Measurements from ENCODE around the gene INTS6.

The INTS6 gene

GRCh38 chr13:51328488-51328887, 124.3 kb downstream of the INTS6 start:
- no peak overlapping the region for H3K27ac ChIP-seq
- no peak overlapping the region for H3K4me3 ChIP-seq

- H3K27ac ChIP-seq = no peak overlapping the region
- no peak overlapping the region for H3K4me3 ChIP-seq
These were observed 124.9 kb downstream of the INTS6 start for GRCh38 chr13:51327961-51328360.

- Histone ChIP-seq H3K27ac (no peak overlapping the region), H3K4me3 (no peak overlapping the region)
These were observed 126.1 kb downstream of the INTS6 start for GRCh38 chr13:51326777-51327176.

GRCh38 chr13:51325837-51326236, 127.0 kb downstream of the INTS6 start:
- H3K4me3 ChIP-seq = no peak overlapping the region
- H3K27ac ChIP-seq = no peak overlapping the region

DNA sequence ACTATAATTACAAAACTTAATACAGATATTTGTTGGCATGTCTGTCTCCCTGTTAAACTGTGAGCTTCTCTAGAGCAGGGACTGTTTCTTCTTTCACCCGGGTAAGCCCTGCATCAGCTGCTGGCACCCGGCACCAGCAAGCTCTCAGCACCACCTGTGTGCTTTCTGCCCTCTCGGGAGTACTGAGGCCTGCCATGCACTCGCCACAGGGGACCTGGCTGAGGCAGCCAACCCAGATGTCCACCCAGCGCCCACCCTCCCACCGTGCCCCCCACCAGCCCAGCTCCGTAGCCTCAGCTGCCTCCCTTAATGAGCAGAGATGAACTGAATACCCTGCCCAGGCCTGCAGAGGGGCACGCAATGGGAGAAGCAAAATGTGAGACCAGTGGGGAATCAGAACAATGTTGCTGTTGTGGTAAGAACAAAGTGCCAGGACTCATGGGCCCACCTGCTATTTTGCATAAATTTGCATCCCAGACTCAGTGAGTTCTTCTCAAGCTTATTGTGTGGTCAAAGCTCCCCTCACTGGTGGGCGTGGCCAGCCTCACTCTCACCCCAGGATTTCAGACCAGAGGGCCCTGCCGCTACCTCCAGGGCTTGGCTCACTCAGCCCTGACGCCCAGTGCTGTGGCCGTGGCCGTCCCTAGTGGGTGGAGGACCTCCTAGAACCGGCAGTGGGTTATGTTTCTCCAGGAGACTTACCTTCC, 128.0 kb downstream of the INTS6 start:
- Histone ChIP-seq H3K4me3 (no peak overlapping the region), H3K27ac (no peak overlapping the region)

DNA sequence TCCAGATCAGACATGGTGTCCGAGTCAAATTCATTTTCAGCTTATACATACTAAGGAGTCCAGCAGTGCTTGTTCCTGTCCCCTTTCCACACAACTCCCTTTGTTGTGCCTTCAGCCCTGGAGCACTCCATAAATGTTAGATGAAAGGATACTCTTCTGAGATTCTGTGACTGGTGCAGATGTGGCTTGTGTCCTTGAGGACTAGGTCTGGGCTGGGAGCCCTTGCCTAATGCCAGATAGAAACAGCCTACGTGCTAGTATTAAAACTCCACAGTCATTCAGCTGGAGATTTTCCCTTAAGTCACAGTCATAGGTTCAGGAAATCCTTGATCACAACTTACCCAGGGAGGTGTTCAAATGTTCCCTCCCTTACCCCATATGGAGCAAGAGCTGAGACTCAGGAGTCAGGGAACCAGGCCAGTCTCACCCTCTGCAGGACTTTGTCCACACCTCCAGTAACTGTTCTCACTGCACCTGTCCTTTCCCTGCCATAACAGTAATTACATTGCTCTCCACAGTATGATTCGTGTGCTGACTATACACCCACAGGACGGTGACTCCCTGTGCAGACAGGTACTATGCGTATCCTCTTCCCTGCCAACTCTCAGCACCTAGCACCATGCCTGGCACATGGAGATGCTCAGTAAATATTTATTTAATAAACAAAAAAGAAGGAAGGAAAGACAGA, 128.9 kb downstream of the INTS6 start:
- Histone ChIP-seq H3K27ac (no peak overlapping the region), H3K4me3 (no peak overlapping the region)

GRCh38 chr13:51322826-51323225, 130.0 kb downstream of the INTS6 start:
- Histone ChIP-seq H3K27ac (no peak overlapping the region), H3K4me3 (no peak overlapping the region)

GRCh38 chr13:51321836-51322235, 131.0 kb downstream of the INTS6 start:
- no peak overlapping the region for H3K27ac ChIP-seq

GRCh38 chr13:51318876-51319275, 134.0 kb downstream of the INTS6 start:
- H3K27ac ChIP-seq = no peak overlapping the region

More at GRCh38 chr13:51321836-51322235, 131.0 kb downstream of the INTS6 start:
- no peak overlapping the region for H3K4me3 ChIP-seq

DNA sequence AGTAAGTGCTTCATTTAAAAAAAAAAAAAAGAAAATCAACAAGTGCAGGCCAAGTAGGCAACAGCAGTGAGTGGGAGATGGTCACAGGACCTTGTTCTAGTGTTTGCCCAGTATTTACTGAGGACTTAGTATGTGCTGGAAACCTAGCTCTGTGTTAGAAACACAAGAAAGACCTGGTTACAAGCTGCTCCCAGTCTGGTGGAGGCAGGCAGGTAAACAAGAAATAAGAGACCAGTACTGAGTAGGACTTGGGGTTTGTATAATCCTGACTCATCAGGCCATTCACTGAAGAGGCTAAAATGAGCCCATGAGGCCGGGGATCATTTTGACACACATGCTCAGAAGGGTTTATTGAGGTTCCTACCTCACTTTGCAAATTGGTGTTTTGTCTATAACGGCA, 134.8 kb downstream of the INTS6 start:
- Histone ChIP-seq H3K4me3 (no peak overlapping the region), H3K27ac (no peak overlapping the region)

More at GRCh38 chr13:51318876-51319275, 134.0 kb downstream of the INTS6 start:
- no peak overlapping the region for H3K4me3 ChIP-seq

DNA sequence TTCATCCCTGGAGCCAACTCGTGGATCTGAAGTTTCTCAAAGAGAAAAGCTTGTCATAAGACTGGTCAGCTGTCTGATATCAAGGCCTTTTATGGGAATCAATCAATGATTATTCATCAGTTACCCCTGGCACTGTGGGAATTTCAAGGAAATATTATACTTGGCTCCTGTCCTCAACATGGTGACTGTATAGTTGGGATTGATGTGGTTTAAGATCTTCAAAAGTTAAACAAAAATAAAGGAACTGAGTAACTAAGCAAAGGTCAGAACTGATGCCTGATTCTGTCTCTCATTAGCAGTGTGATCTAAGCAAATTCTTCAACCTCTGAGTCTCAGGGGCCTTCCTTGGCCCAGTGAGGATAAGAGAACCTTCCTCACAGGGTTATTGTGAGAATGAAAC, 135.6 kb downstream of the INTS6 start:
- Histone ChIP-seq H3K4me3 (no peak overlapping the region), H3K27ac (peak overlapping the region in 1 of 21 experiments; percentile 60)

GRCh38 chr13:51313619-51314018, 139.2 kb downstream of the INTS6 start:
- no peak overlapping the region for H3K27ac ChIP-seq
- H3K4me3 ChIP-seq = no peak overlapping the region

DNA sequence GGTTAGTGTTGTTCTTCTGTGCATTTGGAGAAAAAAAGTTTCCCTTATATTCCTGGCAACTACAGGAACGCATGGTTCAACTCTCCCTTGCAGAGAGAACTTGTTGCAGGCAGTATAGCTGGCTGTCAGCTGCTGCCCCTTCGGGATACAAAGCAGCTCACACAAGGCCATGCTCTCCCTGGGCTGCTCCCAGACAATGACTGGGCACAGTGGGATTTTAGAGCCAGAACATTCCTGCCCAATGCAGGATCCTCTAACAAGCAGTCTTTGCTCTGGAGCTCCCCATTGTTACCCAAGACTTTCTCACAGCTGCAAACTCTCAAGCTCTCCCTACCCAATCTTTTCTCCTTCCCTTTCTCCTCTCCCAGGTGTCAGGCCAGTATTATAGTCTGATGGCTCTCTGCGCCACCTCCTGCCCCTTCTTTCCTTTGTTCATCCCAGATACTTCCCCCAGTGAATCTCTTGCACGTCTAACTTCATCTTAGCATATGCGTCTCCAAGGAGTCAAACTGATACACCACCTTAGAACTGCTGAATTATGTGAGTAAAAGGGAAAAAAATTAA, 140.8 kb downstream of the INTS6 start:
- no peak overlapping the region for H3K4me3 ChIP-seq

More for the DNA sequence above, 140.8 kb downstream of the INTS6 start:
- H3K27ac ChIP-seq = no peak overlapping the region

Measured in skin epidermis (tissue), 12 donors.